ENCODE data around the gene INSRR. TPM values are rescaled to one million over a fixed set of nuclear protein-coding genes. Genes with fewer than 3 reads are reported as not detected.

Gene INSRR
- total RNA-seq (2014; rRNA removed; shearing (Covaris generic)): 0.05 TPM in 1 of 2 replicates, not detected in the other

DNA sequence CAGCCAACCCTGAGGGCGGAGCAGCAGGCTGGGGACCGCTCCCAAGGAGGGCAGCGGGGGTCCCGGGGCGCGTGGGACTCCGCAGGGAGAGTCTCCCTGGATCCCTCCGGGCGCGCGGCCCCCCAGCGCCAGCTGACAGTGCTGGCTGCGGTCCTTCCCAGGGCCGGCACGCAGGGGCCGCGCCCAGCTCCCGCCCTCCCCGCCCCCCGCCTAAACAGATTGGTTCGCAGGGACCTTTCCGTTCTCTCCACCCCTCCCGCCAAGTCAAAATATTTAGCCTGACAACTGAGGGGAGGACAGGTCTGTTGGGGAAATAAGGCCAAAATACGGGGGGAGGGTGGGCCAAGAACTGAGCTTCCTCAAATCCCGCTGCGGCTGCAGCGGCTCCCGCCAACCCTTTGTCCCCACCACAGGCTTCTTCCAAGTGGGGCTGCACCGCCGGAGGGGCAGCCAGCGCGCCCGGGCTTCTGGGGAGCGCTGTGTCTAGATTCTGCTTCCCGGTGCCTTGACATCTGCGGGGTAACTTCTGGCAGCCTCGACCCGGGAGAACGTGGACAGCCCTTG, at the start of gene INSRR:
TSS of gene INSRR (minus strand) at position 159 of the 564 bp plus-strand sequence. CDS start 496 bp downstream, outside the sequence.

DNA sequence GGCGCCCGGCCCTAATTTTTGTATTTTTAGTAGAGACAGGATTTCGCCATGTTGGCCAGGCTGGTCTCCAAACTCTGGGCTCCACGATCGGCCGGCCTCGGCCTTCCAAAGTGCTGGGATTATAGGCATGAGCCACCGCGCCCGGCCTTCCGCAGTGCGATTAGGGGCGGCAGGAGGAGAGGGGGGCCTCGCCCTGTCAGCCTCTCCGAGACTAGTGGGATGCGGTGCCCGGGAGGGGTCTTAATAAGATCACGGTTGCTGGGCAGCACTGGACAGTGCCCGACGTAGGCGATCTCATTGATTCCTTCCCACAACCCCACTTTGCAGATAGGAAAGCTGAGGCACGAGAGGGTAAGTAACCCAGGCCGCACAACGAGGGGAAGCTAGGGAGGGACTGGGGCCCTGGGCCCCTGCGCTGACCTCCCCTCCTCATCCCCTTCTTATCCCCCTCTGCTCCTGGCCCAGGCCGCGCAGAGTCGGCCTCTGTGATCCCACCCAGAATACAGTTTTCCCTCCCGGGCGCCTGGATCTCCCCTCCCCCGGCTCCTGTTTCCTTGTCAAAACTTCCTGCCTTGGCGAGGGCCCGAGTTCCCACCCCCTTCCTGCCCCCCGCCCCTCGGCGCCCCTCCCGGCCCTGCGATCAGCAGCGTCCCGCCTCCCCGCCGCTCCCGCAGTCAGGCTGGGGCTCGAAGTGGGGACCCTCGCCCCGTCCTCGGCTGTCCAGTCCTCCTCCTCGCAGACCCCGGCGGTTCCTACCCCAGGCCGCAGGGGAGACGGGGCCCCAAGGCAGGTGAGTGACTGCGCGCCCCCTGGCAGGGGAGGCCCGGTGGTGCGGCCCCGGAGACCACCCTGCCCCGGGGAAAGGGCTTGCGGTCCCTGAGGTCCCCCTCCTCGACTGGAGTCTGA, 34.4 kb upstream of the INSRR start, which contains the start of gene PEAR1:
TSS of gene PEAR1 (plus strand) at position 671 of the 906 bp plus-strand sequence. CDS start 10,209 bp downstream, outside the sequence.

GRCh38 chr1:156860628-156861423, 1.9 kb upstream of the INSRR start, which contains the start of gene NTRK1:
Gene NTRK1 (plus strand): TSS chr1:156860865. CDS start chr1:156860935, 70 bp downstream.

DNA sequence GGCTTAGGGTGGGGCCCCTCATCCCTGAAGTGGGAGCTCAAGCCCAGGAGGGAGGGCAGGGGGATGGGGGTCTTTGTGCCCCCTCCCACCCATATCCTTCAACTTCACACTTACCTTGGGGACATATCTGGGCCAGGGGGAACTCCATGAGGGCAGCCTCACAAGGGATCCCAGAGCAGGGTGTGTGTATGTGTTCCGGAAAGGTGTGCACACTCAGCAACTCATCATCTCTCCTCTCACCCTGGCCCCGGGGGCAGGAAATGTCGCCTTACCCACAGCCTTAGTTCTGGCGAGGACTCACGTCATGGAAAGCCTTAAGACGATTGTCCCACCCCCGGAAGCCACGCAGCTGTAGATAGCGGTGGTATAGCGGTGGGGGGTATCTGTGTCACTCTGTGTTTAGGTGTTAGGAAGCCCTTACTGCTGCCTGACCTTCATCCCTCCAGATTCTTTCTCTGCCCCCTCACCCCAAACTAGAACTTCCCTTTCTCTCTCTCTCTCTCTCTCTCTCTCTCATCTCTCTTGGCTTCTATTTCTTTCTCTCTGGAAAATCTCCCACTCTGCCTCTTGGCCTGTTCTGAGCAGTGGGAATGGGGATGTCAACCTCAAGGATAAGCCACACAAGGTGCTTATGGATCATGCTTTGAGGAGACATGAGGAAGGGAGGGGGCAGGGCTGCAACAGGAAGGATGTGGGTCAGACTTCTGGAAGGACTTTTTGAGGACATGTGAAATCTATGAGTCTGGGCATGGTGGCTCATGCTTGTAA, 42.2 kb downstream of the INSRR start, which contains the start of gene SH2D2A:
TSS of gene SH2D2A (minus strand) at position 288 of the 768 bp plus-strand sequence. CDS start at position 148, 140 bp downstream.

Other genes starting within 250 kb of the INSRR start
- not detected in 2 replicates for gene HAPLN2, start 239.7 kb downstream of the INSRR start, total RNA-seq (2014; rRNA removed; shearing (Covaris generic))
- not detected in 2 replicates for gene BCAN, start 217.0 kb downstream of the INSRR start, total RNA-seq (2014; rRNA removed; shearing (Covaris generic))
- gene NES, start 181.7 kb downstream of the INSRR start, total RNA-seq (2014; rRNA removed; shearing (Covaris generic)): 47.5 and 50.1 TPM in 2 replicates
- 1.8 and 2.6 TPM in 2 replicates for gene CRABP2, start 153.5 kb downstream of the INSRR start, total RNA-seq (2014; rRNA removed; shearing (Covaris generic))
- 28.6 and 47.5 TPM in 2 replicates for gene METTL25B, start 130.6 kb downstream of the INSRR start, total RNA-seq (2014; rRNA removed; shearing (Covaris generic))
- 44.0 and 46.3 TPM in 2 replicates for gene ISG20L2, start 130.4 kb downstream of the INSRR start, total RNA-seq (2014; rRNA removed; shearing (Covaris generic))
- gene MRPL24, start 118.0 kb downstream of the INSRR start, total RNA-seq (2014; rRNA removed; shearing (Covaris generic)): 263 and 271 TPM in 2 replicates
- gene HDGF, start 107.4 kb downstream of the INSRR start, total RNA-seq (2014; rRNA removed; shearing (Covaris generic)): 661 and 664 TPM in 2 replicates
- gene PRCC, start 91.6 kb downstream of the INSRR start, total RNA-seq (2014; rRNA removed; shearing (Covaris generic)): 71.5 and 86.6 TPM in 2 replicates
- 1.0 and 1.8 TPM in 2 replicates for gene SH2D2A, start 42.3 kb downstream of the INSRR start, total RNA-seq (2014; rRNA removed; shearing (Covaris generic))
- 0.91 and 1.1 TPM in 2 replicates for gene NTRK1, start 1.7 kb upstream of the INSRR start, total RNA-seq (2014; rRNA removed; shearing (Covaris generic))
- 0.49 and 1.7 TPM in 2 replicates for gene PEAR1, start 34.6 kb upstream of the INSRR start, total RNA-seq (2014; rRNA removed; shearing (Covaris generic))
- not detected in 2 replicates for gene LRRC71, start 61.5 kb upstream of the INSRR start, total RNA-seq (2014; rRNA removed; shearing (Covaris generic))
- 35.0 and 50.0 TPM in 2 replicates for gene ARHGEF11, start 186.6 kb upstream of the INSRR start, total RNA-seq (2014; rRNA removed; shearing (Covaris generic))
- gene ETV3L, start 240.7 kb upstream of the INSRR start, total RNA-seq (2014; rRNA removed; shearing (Covaris generic)): not detected in 2 replicates